ENCODE measurements around the gene ZDHHC17.

DNA sequence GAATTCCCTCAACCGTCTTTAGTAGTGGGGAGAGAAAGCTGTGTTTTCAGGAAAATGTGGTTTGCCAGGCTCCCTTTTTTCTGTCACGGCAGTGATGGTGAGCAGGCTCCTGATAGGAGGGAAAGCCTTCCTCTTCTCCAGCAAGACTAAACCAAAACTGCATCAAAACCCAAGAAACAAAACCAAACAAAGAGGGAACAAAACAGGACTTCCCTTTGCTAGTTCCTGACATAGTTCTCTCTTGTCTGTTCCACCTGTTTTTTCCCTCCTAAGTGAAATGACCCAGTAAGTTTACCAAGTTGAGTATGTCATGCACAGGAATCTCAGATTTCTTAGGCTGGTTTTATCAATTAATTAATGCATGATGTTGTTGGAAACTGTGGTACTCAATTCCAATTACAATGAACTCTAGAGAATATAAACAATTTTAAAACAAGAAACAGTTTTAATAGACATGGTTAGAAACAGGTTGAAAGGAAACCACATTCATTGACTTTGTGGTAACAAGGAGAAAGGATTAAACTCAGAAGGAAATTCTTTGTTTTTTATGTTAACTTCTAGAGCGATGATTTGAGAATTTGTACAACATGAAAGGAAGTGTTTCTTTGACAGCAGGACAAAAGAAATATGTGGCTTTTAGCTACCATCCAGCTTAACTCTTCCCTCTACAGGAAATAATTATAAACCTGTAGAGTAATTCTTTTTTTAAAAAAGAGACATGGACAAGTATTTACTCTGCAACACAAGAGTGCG is 137.9 kb downstream of the ZDHHC17 start:
- TF ChIP-seq, protein P1, sequence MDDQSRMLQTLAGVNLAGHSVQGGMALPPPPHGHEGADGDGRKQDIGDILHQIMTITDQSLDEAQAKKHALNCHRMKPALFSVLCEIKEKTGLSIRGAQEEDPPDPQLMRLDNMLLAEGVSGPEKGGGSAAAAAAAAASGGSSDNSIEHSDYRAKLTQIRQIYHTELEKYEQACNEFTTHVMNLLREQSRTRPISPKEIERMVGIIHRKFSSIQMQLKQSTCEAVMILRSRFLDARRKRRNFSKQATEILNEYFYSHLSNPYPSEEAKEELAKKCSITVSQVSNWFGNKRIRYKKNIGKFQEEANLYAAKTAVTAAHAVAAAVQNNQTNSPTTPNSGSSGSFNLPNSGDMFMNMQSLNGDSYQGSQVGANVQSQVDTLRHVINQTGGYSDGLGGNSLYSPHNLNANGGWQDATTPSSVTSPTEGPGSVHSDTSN (IDR thresholded peaks at IDR 0.05) = no peak
- TF ChIP-seq, protein P2, sequence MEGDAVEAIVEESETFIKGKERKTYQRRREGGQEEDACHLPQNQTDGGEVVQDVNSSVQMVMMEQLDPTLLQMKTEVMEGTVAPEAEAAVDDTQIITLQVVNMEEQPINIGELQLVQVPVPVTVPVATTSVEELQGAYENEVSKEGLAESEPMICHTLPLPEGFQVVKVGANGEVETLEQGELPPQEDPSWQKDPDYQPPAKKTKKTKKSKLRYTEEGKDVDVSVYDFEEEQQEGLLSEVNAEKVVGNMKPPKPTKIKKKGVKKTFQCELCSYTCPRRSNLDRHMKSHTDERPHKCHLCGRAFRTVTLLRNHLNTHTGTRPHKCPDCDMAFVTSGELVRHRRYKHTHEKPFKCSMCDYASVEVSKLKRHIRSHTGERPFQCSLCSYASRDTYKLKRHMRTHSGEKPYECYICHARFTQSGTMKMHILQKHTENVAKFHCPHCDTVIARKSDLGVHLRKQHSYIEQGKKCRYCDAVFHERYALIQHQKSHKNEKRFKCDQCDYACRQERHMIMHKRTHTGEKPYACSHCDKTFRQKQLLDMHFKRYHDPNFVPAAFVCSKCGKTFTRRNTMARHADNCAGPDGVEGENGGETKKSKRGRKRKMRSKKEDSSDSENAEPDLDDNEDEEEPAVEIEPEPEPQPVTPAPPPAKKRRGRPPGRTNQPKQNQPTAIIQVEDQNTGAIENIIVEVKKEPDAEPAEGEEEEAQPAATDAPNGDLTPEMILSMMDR (IDR thresholded peaks at IDR 0.05) = no peak
- TF ChIP-seq MAX (IDR thresholded peaks at IDR 0.05; ENCODE audit: low read depth) = no peak
- TF ChIP-seq CHD2 (IDR thresholded peaks at IDR 0.05; ENCODE audit: low read length, partially characterized antibody) = no peak
- TF ChIP-seq GABPA (IDR thresholded peaks at IDR 0.05; ENCODE audit: low read depth) = no peak
- TF ChIP-seq, protein P3, sequence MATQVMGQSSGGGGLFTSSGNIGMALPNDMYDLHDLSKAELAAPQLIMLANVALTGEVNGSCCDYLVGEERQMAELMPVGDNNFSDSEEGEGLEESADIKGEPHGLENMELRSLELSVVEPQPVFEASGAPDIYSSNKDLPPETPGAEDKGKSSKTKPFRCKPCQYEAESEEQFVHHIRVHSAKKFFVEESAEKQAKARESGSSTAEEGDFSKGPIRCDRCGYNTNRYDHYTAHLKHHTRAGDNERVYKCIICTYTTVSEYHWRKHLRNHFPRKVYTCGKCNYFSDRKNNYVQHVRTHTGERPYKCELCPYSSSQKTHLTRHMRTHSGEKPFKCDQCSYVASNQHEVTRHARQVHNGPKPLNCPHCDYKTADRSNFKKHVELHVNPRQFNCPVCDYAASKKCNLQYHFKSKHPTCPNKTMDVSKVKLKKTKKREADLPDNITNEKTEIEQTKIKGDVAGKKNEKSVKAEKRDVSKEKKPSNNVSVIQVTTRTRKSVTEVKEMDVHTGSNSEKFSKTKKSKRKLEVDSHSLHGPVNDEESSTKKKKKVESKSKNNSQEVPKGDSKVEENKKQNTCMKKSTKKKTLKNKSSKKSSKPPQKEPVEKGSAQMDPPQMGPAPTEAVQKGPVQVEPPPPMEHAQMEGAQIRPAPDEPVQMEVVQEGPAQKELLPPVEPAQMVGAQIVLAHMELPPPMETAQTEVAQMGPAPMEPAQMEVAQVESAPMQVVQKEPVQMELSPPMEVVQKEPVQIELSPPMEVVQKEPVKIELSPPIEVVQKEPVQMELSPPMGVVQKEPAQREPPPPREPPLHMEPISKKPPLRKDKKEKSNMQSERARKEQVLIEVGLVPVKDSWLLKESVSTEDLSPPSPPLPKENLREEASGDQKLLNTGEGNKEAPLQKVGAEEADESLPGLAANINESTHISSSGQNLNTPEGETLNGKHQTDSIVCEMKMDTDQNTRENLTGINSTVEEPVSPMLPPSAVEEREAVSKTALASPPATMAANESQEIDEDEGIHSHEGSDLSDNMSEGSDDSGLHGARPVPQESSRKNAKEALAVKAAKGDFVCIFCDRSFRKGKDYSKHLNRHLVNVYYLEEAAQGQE (IDR thresholded peaks at IDR 0.05; ENCODE audit: low read depth, low read length) = no peak
- TF ChIP-seq, protein P4, sequence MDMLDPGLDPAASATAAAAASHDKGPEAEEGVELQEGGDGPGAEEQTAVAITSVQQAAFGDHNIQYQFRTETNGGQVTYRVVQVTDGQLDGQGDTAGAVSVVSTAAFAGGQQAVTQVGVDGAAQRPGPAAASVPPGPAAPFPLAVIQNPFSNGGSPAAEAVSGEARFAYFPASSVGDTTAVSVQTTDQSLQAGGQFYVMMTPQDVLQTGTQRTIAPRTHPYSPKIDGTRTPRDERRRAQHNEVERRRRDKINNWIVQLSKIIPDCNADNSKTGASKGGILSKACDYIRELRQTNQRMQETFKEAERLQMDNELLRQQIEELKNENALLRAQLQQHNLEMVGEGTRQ (IDR thresholded peaks at IDR 0.05; ENCODE audit: borderline replicate concordance, low read depth, low read length) = no peak

Measured in SK-N-SH (cell line).